Kidney epithelial cell (primary cell): ENCODE measurements around the gene MITF. TPM values are rescaled to one million over a fixed set of nuclear protein-coding genes. Genes with fewer than 3 reads are reported as not detected.

Experiments
- DNase-seq: peaks from one replicate; pipeline ENCODE4 v3.0.0-alpha.2; 2010; ENCODE audit warnings: low read depth
- H3K27me3 ChIP-seq: 2 replicates; pipeline ENCODE4 v1.6.0; 2011; ENCODE audit warnings: low read length; ENCODE audit not compliant: control insufficient read depth, insufficient read depth
- H3K36me3 ChIP-seq: 2 replicates; pipeline ENCODE4 v1.5.1; 2011; ENCODE audit warnings: low read length; ENCODE audit not compliant: control insufficient read depth, insufficient read depth
- H3K4me3 ChIP-seq: 2 replicates; pipeline ENCODE4 v1.5.1; 2011; ENCODE audit warnings: low read depth, mild to moderate bottlenecking, control low read depth, low read length
- total RNA-seq: library from RNA; depleted of rRNA; stranded (reverse); fragments of >200 nt; gene quantifications from 2 replicates; pipeline ENCODE4 v1.2.3, GENCODE V29; 2015
- TF ChIP-seq, protein P1 (sequence below): IDR thresholded peaks from 2 replicates; pipeline ENCODE4 v1.5.1; 2011; ENCODE audit warnings: mild to moderate bottlenecking, moderate library complexity, low read length, control low read depth, inconsistent platforms; ENCODE audit not compliant: insufficient read depth, poor library complexity, severe bottlenecking

MITF gene
- total RNA-seq, 1 donor from 2014 or later: 5.8 TPM

- Histone ChIP-seq H3K4me3 (no peak overlapping the region), H3K36me3 (no peaks in the 10 kb centered on the region), H3K27me3 (no peaks in the 10 kb centered on the region)
- DNase-seq: no peak
- TF ChIP-seq, protein P1, sequence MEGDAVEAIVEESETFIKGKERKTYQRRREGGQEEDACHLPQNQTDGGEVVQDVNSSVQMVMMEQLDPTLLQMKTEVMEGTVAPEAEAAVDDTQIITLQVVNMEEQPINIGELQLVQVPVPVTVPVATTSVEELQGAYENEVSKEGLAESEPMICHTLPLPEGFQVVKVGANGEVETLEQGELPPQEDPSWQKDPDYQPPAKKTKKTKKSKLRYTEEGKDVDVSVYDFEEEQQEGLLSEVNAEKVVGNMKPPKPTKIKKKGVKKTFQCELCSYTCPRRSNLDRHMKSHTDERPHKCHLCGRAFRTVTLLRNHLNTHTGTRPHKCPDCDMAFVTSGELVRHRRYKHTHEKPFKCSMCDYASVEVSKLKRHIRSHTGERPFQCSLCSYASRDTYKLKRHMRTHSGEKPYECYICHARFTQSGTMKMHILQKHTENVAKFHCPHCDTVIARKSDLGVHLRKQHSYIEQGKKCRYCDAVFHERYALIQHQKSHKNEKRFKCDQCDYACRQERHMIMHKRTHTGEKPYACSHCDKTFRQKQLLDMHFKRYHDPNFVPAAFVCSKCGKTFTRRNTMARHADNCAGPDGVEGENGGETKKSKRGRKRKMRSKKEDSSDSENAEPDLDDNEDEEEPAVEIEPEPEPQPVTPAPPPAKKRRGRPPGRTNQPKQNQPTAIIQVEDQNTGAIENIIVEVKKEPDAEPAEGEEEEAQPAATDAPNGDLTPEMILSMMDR: no peak
Observed at GRCh38 chr3:70003119-70003518, 263.9 kb downstream of the MITF start.

DNA sequence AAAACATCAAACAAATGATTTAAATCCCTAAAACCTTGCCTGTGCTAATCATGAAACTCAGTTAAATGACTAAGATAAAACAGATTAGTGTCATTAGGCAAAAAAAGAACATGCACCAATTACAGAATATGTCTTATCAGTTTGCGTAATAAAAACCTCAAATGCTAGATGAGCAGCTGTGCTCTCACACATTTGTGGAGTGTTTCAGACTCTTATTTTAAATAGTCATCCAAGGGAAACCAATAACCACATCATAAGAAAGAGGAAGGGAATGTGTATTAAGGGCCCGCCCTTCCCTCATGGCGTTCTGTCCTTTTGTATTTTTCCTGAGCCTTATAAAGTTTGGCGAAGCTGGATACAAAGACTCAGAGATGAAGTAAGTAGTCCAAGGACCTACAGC, 266.8 kb downstream of the MITF start:
- no peaks in the 10 kb centered on the region for H3K36me3 ChIP-seq
- DNase-seq: no peak
- no peaks in the 10 kb centered on the region for H3K27me3 ChIP-seq
- no peak overlapping the region for H3K4me3 ChIP-seq
- TF ChIP-seq, protein P1: no peak

- no peaks in the 10 kb centered on the region for H3K36me3 ChIP-seq
- no peak overlapping the region for H3K4me3 ChIP-seq
- H3K27me3 ChIP-seq: no peaks in the 10 kb centered on the region
- no peak for DNase-seq
- TF ChIP-seq, protein P1: no peak
Observed at GRCh38 chr3:70010346-70010745, 271.1 kb downstream of the MITF start.

DNA sequence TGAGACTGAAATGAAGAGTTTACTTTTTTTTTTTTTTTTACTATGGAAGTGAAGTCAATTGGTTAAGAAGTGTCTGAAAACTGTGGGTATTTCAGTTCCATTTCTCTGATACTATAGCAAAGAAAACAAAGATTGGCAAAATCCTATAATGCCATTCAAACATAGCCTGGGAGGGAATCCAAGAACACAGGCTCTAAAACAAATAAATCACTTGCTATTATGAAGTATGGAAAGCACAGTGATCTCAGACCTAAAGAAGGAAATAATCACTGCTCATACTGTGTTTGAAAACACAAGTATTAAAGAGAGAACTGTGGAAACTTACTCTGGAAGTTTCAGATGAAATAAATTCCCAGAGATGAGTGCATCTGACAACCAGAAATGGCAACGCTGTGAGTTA, 272.3 kb downstream of the MITF start:
- H3K36me3 ChIP-seq: no peaks in the 10 kb centered on the region
- DNase-seq: no peak
- TF ChIP-seq, protein P1: no peak

More for the DNA sequence above, 272.3 kb downstream of the MITF start:
- Histone ChIP-seq H3K4me3 (no peak overlapping the region), H3K27me3 (no peaks in the 10 kb centered on the region)
